HG02623 (cell line): ENCODE measurements around the gene FER.
A peak's percentile ranks its signal among the peaks of the same experiment; 100 is the strongest.

ENCODE experiments used
- ATAC-seq: cut with Tn5 transposase; IDR thresholded peaks from one replicate; pipeline ENCODE4 v1.9.1; 2021; ENCODE audit warnings: moderate library complexity; ENCODE audit not compliant: unreplicated experiment

Gene FER

GRCh38 chr5:109170629-109171350, 423.1 kb downstream of the FER start:
- no peak for ATAC-seq

GRCh38 chr5:109171437-109172073, 423.9 kb downstream of the FER start:
- ATAC-seq = peak; percentile 69

- no peak for ATAC-seq
Measured at GRCh38 chr5:109173036-109173794, 425.5 kb downstream of the FER start.

GRCh38 chr5:109177227-109177626, 429.5 kb downstream of the FER start:
- no peak for ATAC-seq

GRCh38 chr5:109177782-109178181, 430.1 kb downstream of the FER start:
- ATAC-seq = no peak

GRCh38 chr5:109180668-109181067, 433.0 kb downstream of the FER start:
- no peak for ATAC-seq

- ATAC-seq = no peak
Measured at GRCh38 chr5:109186759-109187158, 439.1 kb downstream of the FER start.

- no peak for ATAC-seq
Measured at GRCh38 chr5:109191153-109191558, 443.5 kb downstream of the FER start.

- ATAC-seq = no peak
Measured at GRCh38 chr5:109192027-109192426, 444.3 kb downstream of the FER start.

- ATAC-seq = no peak
Measured at GRCh38 chr5:109192555-109193281, 445.0 kb downstream of the FER start.

- ATAC-seq = no peak
Measured at GRCh38 chr5:109195667-109196066, 448.0 kb downstream of the FER start.

- no peak for ATAC-seq
Measured at GRCh38 chr5:109196087-109196822, 448.6 kb downstream of the FER start.

- ATAC-seq = no peak
Measured at GRCh38 chr5:109196823-109197160, 449.1 kb downstream of the FER start.

GRCh38 chr5:109199289-109199688, 451.6 kb downstream of the FER start:
- ATAC-seq = no peak

- no peak for ATAC-seq
Measured at GRCh38 chr5:109199799-109200620, 452.3 kb downstream of the FER start.

GRCh38 chr5:109215040-109215439, 467.3 kb downstream of the FER start:
- ATAC-seq = no peak

GRCh38 chr5:109218818-109219217, 471.1 kb downstream of the FER start:
- ATAC-seq = no peak

GRCh38 chr5:109223531-109223930, 475.8 kb downstream of the FER start:
- ATAC-seq = no peak

GRCh38 chr5:109224276-109224882, 476.7 kb downstream of the FER start:
- ATAC-seq = no peak
